ENCODE data around the gene ABLIM3.

ABLIM3 gene

DNA sequence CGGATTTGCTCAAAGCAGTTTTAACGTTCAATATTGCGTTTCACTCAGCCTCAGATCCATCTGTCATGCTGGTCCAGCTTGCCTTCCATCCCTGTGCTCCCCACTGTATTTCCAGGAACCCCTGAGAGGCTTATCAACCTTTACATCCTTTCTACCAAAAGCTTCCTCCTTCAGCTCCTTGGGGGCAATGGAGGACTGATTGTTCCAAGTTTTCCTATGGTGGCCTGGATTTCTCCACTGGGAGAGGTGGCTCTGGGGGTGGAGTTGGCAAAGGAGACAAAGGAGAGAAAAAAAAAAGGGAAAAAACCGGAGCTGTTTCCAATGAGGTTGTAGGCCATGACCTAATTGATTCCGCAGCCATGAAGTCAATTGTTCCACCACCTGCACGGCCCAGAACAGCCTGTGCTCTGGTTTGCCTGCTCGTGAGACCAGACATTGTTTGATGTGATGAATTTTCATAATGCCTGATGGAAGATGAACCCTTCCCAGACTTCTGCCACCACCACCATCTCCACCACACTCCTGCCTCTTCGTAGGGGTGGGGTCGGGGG, 54.1 kb downstream of the ABLIM3 start:
- no peak for DNase-seq

DNA sequence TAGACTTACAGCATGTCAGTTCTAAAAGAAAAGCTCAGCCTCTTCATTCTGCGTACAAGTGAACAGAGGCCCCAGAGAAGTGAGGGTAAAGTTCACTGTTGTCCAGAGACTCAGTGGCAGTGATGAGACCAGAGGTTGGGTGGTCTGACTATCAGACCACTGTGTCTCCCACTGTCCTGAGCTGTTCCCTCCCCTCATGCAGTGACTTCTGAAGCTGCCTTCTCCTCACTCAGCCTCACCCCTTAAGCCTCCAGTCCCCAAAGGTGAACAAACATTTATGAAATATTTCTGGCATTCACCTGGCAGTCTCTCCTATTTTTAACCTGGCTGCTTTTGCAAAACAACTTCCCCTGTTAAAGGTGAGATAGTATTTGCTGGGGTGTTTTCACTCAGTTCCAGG, 54.7 kb downstream of the ABLIM3 start:
- DNase-seq = no peak

DNA sequence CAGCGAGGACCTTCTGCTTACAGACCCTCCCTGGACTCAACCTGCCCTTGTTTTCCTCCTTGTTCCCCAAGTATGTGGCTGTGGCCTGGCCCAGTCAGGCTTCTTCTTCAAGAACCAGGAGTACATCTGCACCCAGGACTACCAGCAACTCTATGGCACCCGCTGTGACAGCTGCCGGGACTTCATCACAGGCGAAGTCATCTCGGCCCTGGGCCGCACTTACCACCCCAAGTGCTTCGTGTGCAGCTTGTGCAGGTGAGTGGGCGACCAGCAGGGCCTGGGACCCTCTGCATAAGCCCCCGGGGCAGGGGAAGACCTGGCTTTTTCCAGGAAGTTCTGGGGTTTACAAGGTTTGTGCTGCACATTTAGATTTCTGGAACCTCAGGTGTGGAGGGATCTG, 56.9 kb downstream of the ABLIM3 start:
- DNase-seq = no peak

DNA sequence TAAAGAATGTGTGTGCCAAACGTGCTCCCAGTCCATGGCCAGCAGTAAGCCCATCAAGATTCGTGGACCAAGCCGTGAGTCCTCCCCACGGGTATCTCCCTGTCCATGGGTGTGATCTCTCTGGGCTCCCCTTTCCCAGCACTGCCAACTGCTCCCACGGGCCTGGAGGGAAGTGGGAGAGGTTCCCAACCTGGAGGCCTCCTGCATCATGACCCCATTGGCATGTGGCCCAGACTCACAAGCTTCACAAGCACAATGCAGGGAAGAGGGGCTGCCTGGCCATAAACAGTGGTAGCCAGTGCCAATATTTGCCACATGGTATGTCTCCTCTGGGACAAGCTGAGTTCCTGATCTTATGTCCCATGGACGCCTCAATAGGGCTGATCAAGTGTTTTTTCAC, 59.1 kb downstream of the ABLIM3 start:
- DNase-seq = no peak

DNA sequence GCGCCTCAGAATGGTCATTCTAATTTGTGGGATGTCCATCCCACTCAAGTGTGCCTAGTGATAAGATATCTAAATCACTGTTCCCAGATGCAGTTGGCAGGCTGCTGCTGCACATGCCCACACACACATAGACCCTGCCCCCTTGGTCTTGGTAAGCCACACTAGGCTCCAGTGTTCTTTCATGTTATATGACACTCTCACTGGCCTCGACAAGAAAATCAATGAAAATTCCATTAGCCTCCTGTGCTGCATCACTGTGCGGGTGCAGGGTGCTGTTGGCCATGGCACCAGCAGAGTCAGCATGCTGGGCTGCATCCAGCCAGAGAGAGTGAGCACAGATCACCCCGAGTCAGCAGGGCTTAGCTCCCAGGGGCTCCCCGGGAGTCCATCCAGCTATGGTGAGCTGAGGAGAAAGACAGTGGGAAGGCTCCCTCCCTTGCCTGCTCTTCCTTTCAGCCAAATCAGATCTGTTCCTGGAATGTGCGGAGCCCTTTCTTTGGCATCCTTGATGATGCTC, 59.9 kb downstream of the ABLIM3 start:
- no peak for DNase-seq

DNA sequence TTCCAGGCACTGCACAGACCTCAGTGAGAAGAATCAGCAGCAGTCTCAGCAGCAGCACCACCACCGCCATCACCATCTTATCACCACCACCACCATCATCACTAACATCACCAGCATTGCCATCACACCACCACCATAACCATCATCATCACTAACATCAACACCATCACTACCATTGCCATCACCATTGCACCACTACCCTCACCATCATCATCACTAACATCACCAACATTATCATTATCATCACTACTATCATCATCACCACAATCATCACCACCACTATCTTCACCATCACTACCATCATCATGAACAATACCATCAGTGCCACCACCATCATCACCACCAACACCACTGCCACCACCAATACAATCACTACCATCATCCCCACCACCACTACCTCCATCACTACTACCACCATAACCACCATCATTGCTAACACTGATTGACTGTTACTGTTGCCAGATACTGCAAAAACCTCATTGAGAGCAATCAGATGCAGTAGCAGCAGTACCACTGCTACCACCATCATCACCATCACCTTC, 61.7 kb downstream of the ABLIM3 start:
- DNase-seq = no peak

DNA sequence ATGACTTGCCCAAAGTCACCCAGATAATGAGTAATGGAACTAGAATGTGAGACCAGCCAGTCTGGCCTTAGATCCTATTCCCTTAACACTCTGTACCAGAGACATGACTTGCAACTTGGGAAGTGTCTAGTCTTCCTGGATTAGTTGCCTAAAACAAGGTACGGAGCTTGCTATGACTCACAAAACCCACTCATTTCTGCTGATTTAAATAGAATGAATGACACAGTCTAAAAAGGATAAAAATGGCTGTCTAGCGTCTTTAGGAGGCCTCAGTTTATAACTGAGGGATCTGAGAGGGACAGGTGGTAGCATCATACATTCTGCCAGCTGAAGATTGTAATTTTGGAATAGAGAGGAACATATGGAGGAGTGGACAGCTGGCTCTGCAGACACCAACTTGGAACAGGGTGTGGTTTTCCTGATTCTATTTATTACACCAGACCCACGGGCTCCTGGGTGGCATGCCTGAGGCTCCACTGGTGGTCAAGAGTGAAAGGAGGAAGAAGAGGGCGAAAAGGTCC, 62.7 kb downstream of the ABLIM3 start:
- no peak for DNase-seq

DNA sequence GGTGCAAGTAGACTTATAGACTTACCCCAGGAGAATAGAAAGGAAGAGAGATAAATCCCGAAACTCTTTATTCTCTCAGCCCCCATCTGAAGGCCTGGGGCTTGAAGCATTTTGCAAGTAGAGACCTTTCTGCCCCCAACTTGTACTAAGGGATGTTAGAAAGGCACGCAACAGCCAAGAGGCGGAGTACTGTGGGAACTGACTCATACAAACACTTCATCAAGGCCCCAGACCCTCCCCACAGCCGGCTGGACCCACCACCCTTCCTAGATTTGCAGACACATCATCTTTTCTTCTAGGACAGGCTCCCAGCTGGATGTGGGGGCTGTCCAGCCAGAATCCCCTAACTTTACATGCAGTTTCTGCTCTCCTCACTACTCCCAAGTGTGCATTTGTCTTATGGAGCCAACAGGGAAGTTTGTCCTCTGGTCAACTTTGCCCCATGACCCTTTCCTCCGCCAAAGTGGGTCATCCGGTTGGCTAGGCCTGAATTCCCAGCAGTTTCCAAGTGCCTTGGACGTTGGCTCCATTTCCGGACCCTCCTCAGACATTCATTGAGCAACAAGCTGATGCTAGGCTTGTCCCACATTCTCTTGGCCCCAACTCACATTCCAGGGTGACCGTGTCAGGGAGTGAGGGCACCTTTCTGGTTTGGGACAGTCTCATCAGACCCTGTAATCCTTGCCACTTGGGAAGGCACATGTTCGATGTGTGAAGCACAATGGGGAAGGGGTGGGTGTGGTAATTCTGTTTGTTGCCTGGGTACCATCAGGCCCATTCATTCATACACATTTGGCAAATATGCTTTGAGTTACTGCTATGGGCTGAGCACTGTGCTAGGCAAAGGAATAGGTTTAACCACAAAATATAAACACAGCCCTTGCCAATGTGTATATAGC, 64.6 kb downstream of the ABLIM3 start:
- DNase-seq = no peak

DNA sequence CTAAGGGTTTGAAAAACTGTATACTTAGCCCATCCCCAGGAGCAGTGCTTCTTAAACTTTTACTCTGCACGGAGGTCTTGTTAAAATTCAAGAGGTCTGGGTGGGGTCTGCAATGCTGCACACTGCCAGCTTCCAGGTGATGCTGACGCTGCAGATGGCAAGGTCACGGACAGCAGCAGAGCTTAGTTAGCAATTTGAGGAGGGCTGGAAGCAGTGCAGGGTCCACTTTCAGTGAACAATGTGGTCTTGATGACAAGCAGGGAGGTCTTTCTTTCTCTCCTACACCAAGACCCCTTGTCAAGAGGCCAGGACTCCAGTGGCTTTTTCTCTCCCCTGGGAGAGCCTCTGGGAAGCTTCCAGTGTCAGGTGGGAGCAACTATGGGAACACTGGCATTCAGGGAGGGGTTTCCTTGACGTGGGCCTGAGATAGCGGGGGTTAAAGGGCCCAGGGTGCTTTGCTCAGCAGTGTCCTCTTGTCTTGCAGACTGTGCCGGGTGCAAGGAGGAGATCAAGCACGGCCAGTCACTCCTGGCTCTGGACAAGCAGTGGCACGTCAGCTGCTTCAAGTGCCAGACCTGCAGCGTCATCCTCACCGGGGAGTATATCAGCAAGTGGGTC, 65.3 kb downstream of the ABLIM3 start:
- no peak for DNase-seq

DNA sequence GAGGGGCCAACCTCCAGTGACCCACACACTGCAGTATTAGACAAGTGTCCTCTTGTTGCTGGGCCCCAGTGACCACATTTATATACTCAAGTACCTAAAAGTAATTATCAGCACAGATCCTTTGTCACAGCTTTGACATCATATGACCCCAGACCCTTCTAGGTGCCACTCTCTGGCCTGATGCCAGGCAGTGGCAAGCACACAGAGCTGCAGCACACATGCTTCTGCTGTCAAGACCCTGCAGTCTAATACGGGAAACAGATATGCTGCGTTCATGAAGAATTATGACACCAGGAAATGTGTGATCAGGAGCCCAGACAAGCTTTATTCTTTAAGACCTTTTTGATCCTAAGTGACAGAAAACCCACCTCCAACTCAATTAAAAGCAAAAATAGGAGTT, 66.5 kb downstream of the ABLIM3 start:
- no peak for DNase-seq

DNA sequence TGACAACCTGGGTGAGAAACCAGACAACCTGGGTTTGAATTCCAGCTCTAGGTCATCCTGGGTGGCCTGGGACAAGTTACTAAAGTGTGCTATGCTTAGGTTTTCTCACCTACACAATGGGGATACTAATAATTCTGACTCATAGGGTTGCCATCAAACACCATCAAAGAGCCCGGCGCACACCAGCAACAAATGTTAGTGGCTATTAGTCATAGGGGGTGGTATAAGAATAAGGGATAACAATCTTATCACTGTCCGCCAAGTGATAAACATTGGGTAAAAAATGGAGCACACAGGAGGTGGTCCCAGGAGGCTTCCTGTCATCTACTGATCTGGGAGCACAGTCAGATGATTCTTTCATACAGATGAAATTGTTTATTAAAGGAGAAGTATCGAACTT, 68.9 kb downstream of the ABLIM3 start:
- DNase-seq = no peak

DNA sequence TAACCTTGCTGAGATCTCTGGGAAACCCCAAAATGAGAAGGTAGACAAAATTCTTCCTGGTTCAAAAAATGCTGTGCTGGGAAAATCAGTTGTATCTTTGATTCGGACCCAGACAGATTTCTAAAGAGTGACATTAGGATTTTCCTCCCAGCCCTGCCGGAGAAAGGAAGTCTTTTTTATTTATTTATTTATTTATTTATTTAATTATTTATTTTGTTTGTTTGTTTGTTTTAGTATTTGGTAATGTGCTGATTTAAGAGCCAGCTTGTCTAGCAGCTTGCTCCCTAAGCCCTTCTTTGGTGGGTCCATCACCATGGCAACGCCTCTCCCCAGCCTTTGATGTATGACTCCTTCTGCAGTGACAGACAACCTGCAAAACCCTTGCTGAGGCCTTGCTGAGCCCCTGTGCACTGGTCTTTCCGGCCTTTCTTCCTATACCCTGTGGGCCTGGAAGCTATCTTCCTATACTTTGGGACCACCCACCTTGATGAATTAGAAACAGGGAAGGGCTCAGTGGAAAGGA, 69.7 kb downstream of the ABLIM3 start:
- DNase-seq = no peak

DNA sequence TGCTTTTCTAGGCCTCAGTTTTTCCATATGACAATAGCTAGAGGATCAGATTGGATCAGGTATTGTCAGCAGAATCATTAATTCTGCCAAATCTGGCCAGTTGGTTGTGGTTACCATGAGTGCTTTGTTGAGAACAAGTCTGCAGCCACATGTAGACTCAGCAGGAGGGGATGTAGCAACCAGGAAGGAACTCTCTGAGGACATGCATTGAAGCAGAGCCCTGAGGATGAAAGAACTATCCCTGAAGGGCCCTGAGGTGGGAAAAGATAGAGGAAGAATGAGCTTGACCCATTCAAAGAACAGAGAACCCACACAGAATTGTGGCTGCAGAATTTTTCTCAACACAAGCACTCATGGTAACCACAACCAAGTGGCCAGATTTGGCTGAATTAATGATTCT, 70.3 kb downstream of the ABLIM3 start:
- no peak for DNase-seq

DNA sequence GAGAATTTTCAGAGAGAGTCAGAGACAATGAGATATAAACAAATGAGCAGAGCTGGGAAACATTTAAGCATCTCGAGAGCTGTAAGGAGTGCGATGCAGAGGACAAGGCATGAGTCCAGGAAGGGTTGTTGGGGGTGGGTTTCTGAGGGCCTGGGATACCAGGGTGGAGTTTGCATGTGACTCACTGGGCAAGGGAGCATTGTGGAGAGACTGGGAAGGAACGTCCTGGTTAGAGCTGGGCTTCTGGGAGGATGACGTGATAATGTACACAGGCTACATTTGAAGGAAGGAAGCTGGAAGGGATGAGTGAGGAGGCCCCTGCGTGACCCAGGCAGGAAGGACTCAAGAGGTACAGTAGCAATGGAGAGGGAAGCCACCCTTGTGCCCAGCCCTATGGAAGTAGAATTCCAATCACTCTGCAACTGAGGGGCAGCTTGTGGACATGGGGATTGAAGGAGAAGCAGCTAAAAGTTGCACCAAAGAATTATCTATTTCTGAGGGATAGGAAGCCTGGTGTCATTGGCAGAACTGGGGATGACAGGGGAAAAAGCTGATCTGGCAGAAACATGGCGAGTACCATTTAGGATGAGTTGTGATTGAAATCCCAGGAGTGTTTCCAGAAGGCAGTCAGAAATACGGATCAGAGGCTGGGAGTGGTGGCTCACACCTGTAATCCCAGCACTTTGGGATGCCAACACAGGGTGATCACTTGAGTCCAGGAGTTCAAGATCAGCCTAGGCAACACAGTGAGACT, 71.1 kb downstream of the ABLIM3 start:
- DNase-seq = no peak

DNA sequence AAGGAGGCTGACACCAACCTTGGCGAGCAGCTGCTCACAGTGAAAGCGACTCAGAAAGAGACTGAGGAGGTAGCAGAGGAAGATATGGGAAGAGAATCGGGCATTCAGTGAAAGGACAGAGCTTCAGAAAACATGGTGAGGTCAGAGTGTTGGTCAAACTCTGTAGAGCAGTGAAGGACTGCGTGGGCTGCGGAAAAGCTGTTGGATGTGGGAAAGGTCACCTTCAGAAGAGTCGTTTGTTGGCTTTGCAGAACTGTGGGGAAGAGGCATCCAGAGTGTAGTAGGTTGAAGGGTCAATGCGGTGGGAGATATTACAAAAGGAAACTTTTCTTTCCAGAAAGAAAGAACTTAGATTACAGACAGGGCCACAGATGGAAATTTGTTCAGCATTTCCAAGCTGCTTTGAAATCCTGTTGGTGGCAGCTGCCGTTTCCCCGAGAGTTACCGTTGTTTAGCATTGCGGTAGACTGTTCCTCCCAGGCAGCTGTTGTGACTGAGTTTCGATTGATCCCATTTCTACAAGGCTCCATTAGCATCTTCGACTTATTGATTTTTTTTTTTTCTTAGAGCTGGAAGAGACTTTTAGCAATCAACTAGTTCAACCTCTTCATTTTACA, 72.1 kb downstream of the ABLIM3 start:
- no peak for DNase-seq

DNA sequence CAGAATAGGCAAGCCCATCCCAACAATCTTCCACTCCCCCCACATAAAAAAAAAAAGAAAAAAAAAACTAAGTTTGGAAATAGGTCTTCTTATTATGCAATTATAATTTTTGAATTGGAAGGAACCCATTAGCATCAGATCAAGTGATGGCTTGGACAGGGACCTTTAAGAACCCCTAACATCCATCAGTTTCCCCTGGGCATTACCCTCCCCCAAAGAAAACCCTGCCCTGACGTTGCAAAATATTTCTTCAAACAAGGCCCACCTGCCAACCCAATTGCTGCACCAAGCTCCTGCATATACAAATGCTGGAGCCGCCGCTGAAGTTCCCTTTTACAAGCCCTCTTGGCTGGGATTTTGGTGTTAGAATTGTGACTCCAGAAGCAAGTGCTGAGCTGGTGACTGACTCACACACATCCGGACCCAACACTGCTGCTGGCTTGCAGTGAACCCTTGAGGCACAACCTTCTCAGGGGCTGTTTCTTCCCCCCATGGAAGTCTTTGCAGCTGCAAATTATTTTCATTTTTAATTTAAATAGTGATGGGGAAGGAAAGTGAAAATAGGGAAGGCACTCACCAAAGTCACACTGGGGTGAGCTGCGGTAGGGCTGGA, 74.3 kb downstream of the ABLIM3 start:
- DNase-seq = no peak

DNA sequence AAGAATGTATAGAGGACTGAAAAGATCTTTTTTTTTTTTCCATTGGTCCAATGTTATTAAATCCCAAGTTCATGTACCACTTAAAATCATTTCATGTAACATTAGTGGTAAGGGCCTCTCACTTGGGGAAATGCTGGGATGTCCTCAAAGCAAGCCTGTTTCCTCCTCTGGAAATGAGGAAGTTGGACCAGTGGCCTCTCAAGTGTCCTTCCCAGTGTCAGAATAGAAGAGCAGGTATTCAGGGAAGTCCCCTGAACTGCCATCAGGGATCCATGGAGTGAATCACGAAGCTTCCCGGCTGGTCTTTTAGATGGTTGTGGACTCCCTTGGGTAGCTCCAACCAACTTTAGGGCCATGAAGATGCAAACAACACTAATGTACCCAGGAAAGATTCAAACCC, 75.2 kb downstream of the ABLIM3 start:
- DNase-seq = no peak

DNA sequence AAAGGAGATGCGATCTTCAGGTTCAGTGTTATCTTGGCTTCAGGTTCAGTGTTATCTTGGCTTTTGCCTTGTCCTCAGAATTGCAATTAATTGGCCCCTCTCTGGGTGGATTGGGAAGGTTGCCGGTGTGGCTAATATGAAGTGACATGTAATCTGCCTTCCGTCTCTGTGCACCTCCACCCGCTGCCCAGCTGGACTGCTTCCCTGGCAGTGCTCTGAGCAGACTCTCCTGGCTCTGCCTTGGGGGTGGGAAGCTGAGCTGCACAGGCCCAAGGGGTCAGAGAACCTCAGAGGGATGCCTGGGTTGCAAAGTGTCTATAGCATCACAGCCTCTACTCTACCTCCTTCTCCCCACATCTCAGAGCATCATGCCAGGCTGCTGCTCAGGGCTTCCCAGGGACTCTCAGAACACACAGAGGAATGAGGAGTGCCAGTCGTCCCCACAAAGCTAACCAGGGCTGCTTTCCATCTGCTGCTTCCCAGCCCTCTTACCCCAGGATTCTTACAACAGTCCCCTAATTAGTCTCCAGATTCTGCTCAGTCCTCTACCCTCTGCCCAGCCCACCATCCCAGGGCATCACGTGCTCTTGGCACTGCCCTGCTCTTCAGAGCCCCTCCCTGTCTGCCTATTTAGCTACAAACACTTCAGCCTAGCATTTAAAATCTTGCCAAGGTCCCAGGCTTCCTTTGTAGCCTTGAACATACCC, 76.0 kb downstream of the ABLIM3 start:
- no peak for DNase-seq

DNA sequence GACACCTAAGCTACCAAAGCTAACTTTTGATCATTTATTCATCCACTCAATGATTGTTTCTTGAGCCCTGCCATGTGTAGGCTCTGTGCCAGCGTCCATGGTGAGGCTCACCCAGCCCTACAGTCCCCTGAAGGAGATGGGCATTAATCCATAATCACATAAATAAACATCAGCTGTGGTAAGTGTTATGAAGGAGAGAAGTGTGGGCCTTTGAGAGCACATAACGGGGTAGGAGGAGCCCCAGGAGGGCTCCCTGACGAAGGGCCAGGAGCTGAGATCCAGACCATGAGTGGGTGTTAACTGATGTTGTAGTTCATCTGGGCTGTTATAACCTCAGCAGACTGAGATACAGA, 76.5 kb downstream of the ABLIM3 start:
- DNase-seq = no peak

DNA sequence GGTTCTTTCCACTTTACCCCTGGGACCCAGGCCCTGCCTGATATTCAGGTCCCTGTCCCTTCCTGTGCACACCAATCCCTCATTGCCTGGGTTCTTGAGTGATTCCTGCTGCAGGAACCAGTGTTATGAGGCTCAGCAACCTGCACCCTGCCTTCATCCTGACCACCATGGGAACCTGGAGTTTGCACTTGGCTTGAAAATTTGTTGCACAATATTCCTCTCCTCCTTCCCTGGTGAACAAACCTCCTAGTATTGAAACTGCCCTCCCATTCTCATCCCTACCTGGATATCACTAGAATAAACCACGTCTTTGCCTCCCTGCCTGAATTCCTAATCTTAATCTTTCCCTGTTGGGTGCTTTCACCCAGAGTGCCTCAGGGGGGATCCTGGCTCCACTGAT, 78.3 kb downstream of the ABLIM3 start:
- DNase-seq = no peak

DNA sequence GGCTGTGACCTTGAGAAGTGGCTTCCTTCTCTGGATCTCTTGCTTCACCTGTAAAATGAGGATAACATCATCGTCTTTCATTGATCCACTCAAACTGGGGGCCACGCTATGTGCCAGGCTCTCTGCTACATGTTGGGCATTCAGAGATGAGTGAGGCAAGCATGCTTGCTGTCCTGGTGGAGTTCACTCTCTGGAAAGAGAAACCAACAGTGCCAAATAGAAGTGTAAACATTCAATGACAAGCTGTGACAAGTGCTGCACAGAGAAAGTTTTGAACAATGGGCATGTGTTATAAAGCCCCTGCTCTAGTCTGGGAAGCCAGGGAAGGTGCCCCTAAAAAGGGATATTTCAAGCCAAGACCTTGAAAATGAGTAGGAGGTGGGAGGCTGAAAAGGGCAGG, 79.5 kb downstream of the ABLIM3 start:
- DNase-seq = no peak

Measured in T-helper 1 cell (primary cell).